Left hindlimb (tissue), 1 donor: Measurements from ENCODE around the gene EMC10.
A peak's percentile ranks its signal among the peaks of the same experiment; 100 is the strongest.
"Not testable (repeated sequence)": the region's sequence is repeated elsewhere in the genome, so short reads cannot be mapped to it uniquely, and the experiment has no call there.

Source experiments
- DNase-seq: peaks from one replicate; pipeline ENCODE4 v3.0.0-alpha.2; 2018

The EMC10 gene

GRCh38 chr19:50476224-50476906 is at the start of gene EMC10, which contains the start of gene GARIN5A:
EMC10 (plus strand) TSS chr19:50476507; CDS start chr19:50476545, 38 bp downstream.
GARIN5A (minus strand) TSS chr19:50476848; CDS start chr19:50476388, 460 bp downstream.
- DNase-seq, result peak; percentile 94

- no peak for DNase-seq
These were observed 48.9 kb upstream of the EMC10 start for GRCh38 chr19:50427318-50427925.

GRCh38 chr19:50427997-50428425 is 48.3 kb upstream of the EMC10 start:
- peak; percentile 92 for DNase-seq

GRCh38 chr19:50428772-50429463 is 47.4 kb upstream of the EMC10 start:
- DNase-seq, result no peak

DNA sequence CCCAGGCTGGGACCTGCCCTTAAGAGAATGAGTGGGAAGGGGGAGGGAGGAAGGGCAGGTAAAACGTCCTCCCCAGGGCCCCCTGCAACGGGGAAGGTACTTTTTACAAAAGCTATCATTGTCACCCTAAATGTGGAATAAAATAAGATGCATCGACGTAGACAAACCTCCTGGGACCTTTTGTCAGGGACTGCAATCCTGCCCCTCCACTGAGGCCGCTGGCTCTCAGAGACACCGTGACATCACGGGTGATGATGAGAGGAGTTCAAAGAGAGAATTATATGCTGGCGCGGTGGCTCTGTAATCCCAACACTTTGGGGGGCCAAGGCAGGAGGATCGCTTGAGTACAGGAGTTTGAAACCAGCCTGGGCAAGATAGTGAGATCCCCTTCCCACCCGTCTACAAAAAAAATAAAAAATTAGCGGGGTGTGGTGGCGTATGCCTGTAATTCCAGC is 45.4 kb upstream of the EMC10 start:
- DNase-seq, result no peak

DNA sequence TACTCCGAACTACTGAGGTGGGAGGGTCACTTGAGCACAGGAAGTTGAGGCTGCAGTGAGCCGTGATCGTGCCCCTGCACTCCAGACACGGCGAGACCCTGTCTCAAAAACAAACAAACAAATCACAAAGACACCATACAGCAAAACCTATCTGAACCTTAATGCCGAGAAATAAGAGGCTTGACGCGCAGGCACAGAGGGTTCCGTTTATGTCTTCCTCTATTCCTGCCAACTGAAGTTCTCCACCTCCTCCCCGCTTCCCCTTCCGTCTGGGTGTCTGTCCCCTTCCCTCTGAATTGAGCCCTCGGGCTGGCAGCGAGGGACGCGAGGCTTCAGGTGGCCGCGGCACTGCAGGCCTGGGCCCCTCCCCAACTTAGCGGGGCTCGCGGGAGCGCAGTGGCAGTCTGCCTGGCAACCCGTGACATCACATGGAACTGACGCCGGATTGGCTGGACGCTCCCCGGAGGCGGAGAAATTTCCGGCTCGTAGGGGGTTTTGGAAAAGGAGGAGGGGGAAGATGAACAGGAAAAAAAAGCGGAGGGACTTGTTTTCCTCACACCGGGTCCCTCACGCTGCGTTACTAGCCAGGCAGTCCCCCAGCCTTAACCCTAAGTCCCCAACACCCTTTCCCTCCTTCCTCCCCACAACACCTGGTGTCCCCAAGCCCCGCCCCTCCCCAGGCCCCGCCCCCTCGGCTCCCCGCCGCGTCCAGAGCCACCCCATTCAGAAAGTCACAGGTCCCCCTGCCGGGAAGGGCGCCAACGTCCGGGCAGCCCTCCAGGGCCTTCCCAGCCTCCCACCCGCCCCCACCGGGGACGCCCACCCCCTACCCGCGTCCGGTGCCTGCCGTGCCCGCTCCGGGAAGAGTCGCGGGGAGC is 44.7 kb upstream of the EMC10 start:
- peak; percentile 93 for DNase-seq

- peak; percentile 71 for DNase-seq
These were observed 43.9 kb upstream of the EMC10 start, which contains the start of gene MYBPC2 for GRCh38 chr19:50432221-50433028. MYBPC2 (plus strand) TSS chr19:50432892; CDS start chr19:50432954, 62 bp downstream.

- no peak for DNase-seq
These were observed 42.8 kb upstream of the EMC10 start for GRCh38 chr19:50433201-50434180.

- no peak for DNase-seq
These were observed 41.8 kb upstream of the EMC10 start for GRCh38 chr19:50434525-50434924.

DNA sequence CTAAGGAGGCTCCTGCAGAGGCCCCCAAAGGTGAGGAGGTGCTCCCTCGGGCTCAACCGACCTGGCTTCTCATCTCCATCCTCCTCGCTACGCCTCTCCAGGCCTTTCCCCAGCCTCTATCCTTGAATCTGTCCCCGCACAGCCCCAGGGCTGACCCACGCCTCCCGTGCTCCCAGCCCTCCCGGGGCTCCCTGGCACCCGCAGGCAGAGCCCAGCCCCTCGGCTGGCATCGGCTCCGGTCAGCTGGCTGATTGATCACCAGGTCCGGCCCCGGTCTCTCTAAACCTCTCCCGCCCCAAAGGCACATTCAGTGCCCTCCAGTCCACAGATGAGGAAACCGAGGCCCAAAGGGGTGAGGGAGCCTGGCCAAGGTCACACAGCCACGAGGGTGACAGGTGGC is 41.1 kb upstream of the EMC10 start:
- DNase-seq, result no peak

GRCh38 chr19:50435627-50436026 is 40.7 kb upstream of the EMC10 start:
- DNase-seq, result no peak

DNA sequence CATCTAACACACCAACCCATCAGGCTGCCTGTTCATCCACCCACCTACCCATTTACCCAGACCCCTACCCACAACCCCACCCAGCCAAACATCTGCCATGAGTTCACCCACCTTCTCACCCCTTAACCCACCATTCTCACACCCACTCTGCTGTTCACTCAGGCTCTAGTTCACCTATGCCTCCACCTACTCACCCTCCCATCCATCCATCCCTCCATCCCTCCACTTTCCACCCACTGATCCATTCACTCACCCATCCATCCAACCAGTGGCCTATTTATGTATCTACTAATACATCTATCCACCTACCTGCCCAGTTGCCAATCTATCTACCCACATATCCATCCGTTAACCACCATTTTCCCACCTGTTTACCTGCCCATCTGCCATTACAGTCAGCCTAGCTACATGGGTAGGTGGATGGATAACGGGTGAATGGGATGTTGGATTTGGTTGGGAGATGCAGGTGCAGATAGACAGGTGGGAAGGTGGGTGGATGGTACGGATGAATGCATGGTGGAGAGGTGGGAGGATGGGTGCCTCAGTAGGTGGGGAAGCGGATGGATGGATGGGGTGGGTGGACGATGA is 38.4 kb upstream of the EMC10 start:
- DNase-seq, result no peak

DNA sequence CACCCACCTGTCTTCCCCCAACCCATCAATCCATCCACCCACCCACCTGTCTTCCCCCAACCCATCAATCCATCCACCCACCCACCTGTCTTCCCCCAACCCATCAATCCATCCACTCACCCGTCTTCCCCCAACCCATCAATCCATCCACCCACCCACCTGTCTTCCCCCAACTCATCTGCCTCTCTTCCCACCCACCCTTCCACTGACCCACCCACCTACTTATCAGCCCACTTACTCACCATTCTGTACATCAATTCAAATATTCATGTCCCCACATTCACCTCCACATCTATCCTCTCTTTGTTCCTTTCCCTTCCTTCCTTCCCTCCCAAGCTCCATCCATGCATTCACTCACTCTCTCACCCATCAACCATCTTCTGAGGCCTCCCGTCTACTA is 37.2 kb upstream of the EMC10 start:
- DNase-seq, result not testable (repeated sequence)

DNA sequence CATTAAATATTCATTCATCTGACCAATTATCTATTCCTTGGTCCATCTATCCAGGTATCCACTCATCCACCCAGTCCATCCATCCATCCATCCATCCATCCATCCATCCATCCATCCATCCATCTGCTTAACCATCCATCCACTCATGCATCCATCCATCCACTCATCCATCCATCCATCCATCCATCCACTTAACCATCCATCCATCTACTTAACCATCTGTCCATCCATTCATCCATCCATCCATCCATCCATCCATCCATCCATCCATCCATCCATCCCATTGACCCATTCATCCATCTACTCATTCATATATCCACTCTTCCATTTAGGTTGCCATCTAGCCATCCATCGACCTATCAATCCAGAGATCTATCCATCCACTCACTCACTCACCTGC is 32.2 kb upstream of the EMC10 start:
- no peak for DNase-seq

DNA sequence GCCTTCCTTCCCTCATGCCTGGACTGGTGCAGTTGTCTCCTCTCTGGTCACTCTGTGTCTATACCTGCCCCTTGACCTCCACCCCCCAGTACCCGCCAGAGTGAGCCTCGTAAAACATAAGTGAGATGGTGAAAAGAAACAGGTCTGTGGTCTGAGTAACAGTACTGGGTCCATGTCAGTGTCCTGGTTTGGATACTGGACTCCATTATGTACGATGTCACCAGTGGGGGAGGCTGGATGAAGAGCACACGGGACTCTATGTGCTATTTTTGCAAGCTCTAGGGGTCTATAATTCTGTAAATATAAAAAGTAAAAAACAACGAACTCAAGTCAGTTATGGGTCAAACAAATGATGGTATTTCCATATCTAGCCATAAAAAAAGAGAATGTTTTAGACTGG is 29.3 kb upstream of the EMC10 start:
- DNase-seq, result no peak

DNA sequence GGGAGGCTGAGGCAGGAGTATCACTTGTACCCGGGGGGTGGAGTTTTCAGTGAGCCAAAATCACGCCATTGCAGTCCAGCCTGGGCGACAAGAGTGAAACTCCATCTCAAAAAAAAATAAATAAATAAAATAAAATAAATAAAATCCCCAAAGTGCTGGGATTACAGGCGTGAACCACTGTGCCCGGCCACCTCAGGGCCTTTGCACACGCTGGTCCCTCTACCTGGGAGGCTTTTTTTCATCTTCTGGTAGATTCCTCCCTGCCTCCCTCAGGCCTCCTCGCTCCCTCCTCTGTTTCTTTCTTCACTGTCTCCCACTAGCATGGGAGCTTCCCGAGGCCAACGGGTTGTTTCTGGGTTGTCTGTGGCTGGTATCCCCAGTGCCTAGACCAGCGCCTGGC is 28.6 kb upstream of the EMC10 start:
- no peak for DNase-seq

DNA sequence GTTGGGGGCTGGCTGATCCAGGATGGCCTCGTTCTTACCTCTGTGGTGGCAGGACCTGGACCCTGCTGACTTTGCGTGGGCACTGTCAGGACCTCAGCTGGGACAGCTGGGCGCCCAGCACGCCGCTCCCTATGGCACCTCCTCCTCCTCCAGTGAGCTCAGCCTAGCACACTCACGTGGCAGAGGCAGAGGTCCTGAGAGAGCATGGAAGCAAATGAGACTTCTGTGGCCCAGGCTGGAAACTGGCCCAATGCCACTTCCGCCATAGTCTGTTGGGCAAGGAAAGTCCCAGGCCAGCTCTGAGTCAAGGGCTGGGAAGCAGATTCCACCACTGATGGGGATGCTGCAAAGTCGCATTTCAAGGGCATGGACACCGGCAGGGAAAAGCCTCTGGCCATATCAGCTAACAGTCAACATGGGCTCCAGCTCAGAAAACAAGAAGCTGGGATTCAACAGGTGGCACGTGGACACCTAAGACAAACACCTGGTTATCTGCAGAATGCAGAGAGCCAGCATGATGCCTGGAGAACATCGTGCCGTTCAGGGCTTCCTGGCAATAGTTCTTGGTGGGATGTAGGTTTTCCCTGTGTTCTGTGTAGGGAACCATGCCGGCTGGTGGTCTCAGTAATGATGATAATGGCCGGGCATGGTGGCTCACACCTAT is 26.9 kb upstream of the EMC10 start:
- DNase-seq, result no peak

GRCh38 chr19:50450369-50451222 is 25.7 kb upstream of the EMC10 start:
- DNase-seq, result no peak

DNA sequence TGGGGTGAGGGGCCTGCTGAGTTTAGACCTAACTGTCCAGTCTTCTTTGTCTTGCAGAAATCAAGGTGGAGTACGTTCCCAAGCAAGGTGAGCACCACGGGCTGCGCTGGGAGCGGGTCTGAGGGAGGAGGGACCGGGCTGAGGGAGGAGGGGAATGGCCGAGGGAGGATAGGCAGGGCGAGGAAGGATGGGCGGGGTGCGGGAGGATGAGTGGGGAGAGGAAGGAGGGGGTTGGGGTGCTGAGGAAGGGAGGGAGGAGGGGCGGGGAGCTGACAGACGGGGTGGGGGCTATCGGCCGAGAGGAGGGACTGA is 25.1 kb upstream of the EMC10 start:
- DNase-seq, result no peak
